H1 (cell line): ENCODE data around the gene STYXL1. TPM values are rescaled to one million over a fixed set of nuclear protein-coding genes. Genes with fewer than 3 reads are reported as not detected.

Source experiments
- CBX8 ChIP-seq: fragments of 300-800, 300-1000 bp; sonication (generic); IDR thresholded peaks from 2 replicates; pipeline ENCODE4 v1.7.1; 2016; ENCODE audit warnings: low read depth, low read length, borderline replicate concordance
- CTCF ChIP-seq, 3 experiments: IDR thresholded peaks; 1 replicate in 2 of 3; 2 replicates in 1 of 3; pipeline versions ENCODE4 v1.5.1 to v1.6.1; 2011; ENCODE audit warnings: low read length in 3 of 3, mild to moderate bottlenecking in 3 of 3, inconsistent platforms in 2 of 3, low read depth in 1 of 3, moderate library complexity in 1 of 3; ENCODE audit not compliant: insufficient read depth in 1 of 3; ENCODE audit errors: control extremely low read depth in 1 of 3
- FOSL1 ChIP-seq: IDR thresholded peaks from 2 replicates; pipeline ENCODE4 v1.6.1; 2011; ENCODE audit warnings: mild to moderate bottlenecking, low read depth, low read length, moderate library complexity; ENCODE audit not compliant: insufficient read depth
- NRF1 ChIP-seq: IDR thresholded peaks from 2 replicates; pipeline ENCODE4 v1.6.1; 2011; ENCODE audit warnings: mild to moderate bottlenecking, low read depth, low read length, improper control_type of control experiment
- RBBP5 ChIP-seq: IDR thresholded peaks from 2 replicates; pipeline ENCODE4 v1.7.1; 2012; ENCODE audit warnings: low read depth, mild to moderate bottlenecking, inconsistent platforms, low read length, moderate library complexity, borderline replicate concordance
- SP1 ChIP-seq: IDR thresholded peaks from 2 replicates; pipeline ENCODE4 v1.6.1; 2011; ENCODE audit warnings: low read depth, low read length
- ZNF274 ChIP-seq: IDR thresholded peaks from 2 replicates; pipeline ENCODE4 v1.7.0; 2012; ENCODE audit warnings: low read length, borderline replicate concordance; ENCODE audit errors: extremely low read depth
- polyA plus RNA-seq, 7 experiments: library from polyadenylated mRNA; depleted of rRNA in 3 of 7; stranded (reverse) in 5 of 7; unstranded in 2 of 7; fragments of >200 nt in 5 of 7; fragments of 200-250 nt in 2 of 7; gene quantifications; 1 replicate in 5 of 7; 2 replicates in 1 of 7; 4 replicates in 1 of 7; pipeline versions ENCODE4 v1.2.1 to v1.2.3, GENCODE V29; 2011 to 2013; ENCODE audit warnings: missing spikeins in 2 of 7, mixed read lengths in 2 of 7
- total RNA-seq: library from RNA; stranded (reverse); fragmentation: NEBNext Ultra II Directional; extraction: Animal tissue kit (Norgen Biotek cat#: 25700); gene quantifications from 2 replicates; pipeline ENCODE4 v1.2.1, GENCODE V29; 2021

The STYXL1 gene
- total and polyA plus RNA-seq, 2 of the 8 experiments (the other 6 are each of a cell fraction or from before 2014, with no cell fraction given) = 32.3 to 53.9 TPM

- TF ChIP-seq CBX8 = no peak
- no peak for TF ChIP-seq NRF1
- TF ChIP-seq RBBP5 = no peak
- TF ChIP-seq SP1 = no peak
- TF ChIP-seq CTCF (IDR thresholded peaks at IDR 0.05; ENCODE audit: control extremely low read depth in 1 of 3, insufficient read depth in 1 of 3, low read depth in 1 of 3, low read length in 3 of 3) = no peak
- TF ChIP-seq ZNF274 = no peak
- no peak for TF ChIP-seq FOSL1
Observed at GRCh38 chr7:75991531-75992082, 56.2 kb downstream of the STYXL1 start (continued).
